Measurements from ENCODE around the gene SPX.

The SPX gene

DNA sequence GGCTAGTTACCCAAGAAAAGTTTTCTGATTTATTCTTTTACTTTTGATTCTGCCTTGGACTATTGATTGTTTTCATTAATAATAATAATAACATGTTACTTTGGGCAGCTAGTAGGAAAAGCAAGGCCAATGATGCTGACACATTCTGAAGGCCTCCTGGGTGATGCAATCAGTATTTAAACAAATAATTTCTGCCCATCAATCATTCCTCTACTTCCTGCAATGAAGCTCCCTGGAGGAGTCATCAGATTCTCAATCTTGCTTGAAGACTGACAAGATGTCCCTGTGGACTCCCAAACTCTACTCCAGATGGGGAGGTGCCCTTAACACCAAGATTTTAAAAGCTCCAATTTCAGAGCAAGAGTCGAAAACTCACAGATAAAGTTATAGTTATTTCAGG, at the start of gene SPX:
Gene SPX (plus strand): TSS at position 244 of the 400 bp plus-strand sequence. CDS start 177 bp downstream, outside the sequence.
- no peak for DNase-seq (ENCODE audit: low spot score)

GRCh38 chr12:21476949-21477348, 49.1 kb upstream of the SPX start:
- DNase-seq (ENCODE audit: low spot score), result no peak

- no peak for DNase-seq (ENCODE audit: low spot score)
Observed at GRCh38 chr12:21478756-21479455, 47.2 kb upstream of the SPX start.

GRCh38 chr12:21483531-21483930, 42.6 kb upstream of the SPX start:
- no peak for DNase-seq (ENCODE audit: low spot score)

GRCh38 chr12:21485998-21486397, 40.1 kb upstream of the SPX start:
- no peak for DNase-seq (ENCODE audit: low spot score)

DNA sequence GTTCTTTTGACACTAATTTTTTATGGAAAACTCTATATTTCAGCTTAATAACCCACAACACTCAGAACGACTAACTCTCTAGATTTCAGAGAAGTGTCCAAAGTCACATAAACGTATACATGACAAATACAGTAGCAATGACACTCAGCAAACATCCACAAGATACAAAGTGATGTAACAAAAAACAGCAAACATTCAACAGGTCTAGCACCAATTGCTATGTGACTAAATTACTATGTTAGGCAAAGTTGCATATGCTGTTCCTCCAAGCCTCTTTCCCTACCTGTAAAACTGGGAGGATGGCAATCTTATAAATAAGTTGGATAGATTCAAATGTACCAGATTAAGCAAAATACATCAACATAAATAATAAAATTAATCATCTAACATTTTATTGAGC, 26.3 kb upstream of the SPX start:
- no peak for DNase-seq (ENCODE audit: low spot score)

GRCh38 chr12:21500786-21501257, 25.3 kb upstream of the SPX start:
- no peak for DNase-seq (ENCODE audit: low spot score)

DNA sequence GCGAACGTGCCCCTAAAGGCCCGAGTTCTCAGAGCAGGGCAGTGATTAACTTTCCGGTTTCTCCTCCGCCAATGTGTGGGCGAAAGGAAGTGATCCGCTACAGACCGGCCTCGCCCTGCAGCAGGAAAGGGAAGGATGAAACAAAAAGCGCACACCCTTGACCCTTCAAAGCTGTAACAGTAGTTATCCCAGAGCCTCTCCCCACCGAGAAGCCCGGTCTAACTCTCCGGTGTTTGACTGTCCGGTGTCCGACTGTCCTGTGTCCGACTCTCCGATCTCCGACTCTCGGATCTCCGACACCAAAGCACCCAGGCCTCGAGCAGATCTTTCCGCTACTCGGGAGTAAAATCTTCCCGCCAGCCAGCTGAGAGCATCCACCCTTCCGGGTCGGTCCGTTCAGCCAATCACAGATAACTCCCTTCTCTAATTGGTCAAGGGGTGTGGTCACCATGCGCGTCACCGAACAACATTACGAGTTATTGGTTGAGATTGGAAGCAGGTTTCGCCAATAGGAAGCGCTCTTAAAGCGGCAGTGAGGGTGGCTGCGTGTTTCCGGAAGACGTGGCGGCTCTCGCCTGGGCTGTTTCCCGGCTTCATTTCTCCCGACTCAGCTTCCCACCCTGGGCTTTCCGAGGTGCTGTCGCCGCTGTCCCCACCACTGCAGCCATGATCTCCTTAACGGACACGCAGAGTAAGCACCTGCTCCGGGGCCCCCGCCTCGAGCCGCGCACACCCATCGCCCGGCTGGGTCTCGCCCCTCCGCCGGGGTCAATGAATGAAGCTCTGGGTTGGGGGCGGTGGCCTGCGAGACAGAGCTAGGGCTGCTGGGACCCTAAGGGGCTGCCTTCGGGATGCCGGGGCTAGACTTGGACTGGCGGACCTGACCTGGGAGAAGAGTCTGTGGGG, 24.6 kb upstream of the SPX start, which contains the start of the genes GOLT1B and RECQL:
Gene GOLT1B (plus strand): TSS at position 532 of the 906 bp plus-strand sequence. CDS start 135 bp downstream, at position 667.
Gene RECQL (minus strand): TSS at position 378 of the 906 bp plus-strand sequence. CDS start 2,065 bp downstream, outside the sequence.
- peak; percentile 97 for DNase-seq (ENCODE audit: low spot score)

GRCh38 chr12:21502164-21502496, 24.0 kb upstream of the SPX start:
- no peak for DNase-seq (ENCODE audit: low spot score)

DNA sequence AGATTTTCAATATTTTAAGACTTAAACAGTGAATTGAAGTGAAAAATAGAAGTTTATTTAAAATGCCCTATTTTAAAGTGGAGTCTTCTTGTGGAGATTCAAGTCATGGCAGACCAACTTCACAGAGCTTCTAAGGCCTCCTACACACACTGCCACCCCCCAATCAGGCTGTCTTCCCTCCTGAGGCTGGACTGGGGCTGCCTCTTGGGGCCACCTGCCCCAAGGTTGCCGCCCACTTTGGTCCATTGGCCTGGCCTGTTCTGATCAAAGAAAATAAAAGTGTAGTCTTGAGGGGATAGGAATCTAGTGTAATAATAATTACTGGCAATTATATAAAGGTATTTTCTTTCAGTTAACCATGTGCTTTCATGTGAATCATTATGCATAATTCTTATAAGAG, 23.2 kb upstream of the SPX start:
- no peak for DNase-seq (ENCODE audit: low spot score)

- DNase-seq (ENCODE audit: low spot score), result no peak
Observed at GRCh38 chr12:21505888-21506287, 20.2 kb upstream of the SPX start.

DNA sequence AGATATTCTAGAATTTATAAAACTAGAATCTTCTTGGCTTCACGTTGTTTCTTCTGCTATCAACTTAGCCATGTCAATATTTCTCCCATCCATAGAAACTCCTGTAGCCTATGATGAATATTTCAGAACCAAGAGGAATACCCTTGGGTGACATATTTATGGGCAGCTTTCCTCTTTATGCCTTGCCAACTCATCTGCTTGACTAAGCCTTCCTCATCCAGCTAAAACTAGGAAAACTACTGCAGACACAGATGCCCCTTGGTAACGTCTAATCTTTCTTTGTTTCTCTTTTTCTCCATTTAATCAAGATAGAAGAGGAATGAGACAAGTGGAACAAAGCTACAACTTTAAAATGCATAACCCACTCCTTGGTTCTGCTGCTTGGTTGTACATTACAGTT, 18.2 kb upstream of the SPX start:
- DNase-seq (ENCODE audit: low spot score), result no peak

DNA sequence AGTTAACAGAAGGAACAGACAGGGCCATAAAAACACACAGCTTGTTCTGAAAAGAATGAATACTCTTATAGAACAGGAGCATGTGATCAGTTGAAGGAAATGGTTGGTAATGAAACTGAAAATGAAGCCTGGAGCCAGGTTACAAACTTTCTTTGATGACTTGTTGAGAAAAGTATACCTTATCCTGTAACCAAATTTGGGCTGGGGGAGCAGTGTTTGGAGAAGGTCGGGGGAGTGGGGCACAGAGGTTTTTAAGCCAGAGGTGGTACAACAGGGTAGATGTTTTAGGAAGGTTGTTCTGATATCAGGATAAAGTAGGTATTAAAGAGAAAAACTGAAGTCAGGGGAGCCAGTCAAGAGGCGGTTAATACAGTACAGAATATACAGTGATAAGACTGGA, 16.3 kb upstream of the SPX start:
- no peak for DNase-seq (ENCODE audit: low spot score)

- DNase-seq (ENCODE audit: low spot score), result no peak
Observed at GRCh38 chr12:21516281-21516680, 9.8 kb upstream of the SPX start.

DNA sequence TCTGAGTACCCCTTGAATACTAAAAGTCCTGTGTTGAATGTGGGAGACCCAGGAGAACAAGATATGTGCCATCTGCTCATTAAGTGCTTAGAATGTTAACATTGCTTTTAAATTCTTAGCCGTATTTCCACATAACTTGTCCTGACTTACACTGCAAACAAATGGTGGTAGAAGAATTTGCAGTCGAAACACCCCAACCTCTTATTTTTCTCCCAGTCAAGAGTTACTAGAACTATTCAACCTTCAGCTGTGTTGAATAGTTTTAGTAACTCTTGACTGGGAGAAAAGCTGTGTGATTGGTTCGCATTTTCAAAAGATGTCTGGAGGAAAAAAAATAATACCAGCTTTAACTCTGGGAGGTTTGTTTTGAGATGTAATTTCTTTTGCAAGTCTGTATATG, 7.6 kb upstream of the SPX start:
- no peak for DNase-seq (ENCODE audit: low spot score)

DNA sequence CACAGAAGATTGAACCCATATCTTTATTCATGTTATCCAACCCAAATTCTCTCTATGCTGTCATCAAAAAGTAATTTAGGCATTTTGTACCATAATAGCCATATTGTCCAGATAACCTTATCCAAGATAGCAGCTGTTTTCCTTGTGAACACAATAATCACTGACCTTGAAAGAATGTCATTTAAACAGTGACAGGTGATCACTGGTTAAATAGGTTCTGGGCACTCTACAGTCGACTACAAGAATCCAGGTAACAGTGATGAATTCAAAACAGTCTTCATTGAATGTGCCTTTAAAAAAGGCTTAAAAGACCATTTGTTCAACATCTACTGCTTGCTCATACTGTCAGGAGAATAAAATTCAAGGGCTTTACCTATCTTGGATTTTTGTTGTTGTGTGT, 4.6 kb upstream of the SPX start:
- DNase-seq (ENCODE audit: low spot score), result no peak

DNA sequence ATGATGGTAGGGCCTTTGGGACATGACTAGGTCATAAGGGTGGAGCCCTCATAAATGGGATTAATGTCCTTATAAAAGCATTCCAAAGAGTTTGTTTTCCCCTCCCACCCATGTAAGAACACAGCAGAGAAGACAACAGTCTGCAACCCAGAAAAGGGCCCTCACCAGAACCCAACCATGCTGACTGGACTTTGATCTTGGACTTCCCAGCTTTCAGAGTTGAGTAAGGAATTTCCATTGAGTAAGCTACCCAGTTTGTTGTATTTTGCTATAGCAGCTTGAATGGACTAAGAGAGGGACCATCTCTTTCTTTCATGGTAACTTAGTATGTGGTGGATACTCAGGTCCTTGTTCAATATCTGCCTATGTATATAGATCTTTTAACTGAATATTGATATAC, 2.9 kb upstream of the SPX start:
- no peak for DNase-seq (ENCODE audit: low spot score)

DNA sequence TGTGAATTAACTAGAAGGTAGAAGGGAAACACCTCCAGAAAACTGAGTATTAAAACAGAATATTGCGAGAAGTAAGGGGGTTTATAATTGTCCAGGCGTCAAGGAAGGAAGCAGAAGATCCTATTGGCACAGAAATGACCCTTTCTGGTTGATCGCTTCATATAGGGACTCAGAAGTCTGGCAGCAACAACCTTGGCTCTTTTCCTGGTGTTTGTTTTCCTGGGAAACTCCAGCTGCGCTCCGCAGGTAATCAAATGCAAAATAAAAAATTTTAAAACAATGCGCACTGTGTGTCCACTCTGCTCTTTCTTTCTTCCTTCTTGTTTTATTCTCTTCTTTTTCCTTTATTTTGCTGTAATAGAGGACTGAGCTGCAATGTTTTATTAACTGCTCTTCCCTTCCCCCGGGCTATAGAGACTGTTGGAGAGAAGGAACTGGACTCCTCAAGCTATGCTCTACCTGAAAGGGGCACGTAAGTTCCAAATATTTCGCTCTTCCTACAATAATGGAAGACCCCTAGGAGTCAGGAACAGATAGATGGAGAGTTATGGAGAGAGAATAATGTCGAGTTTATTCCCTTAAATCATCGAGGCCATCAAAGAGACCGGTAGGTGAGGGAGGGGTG, 737 bp downstream of the SPX start:
- no peak for DNase-seq (ENCODE audit: low spot score)

DNA sequence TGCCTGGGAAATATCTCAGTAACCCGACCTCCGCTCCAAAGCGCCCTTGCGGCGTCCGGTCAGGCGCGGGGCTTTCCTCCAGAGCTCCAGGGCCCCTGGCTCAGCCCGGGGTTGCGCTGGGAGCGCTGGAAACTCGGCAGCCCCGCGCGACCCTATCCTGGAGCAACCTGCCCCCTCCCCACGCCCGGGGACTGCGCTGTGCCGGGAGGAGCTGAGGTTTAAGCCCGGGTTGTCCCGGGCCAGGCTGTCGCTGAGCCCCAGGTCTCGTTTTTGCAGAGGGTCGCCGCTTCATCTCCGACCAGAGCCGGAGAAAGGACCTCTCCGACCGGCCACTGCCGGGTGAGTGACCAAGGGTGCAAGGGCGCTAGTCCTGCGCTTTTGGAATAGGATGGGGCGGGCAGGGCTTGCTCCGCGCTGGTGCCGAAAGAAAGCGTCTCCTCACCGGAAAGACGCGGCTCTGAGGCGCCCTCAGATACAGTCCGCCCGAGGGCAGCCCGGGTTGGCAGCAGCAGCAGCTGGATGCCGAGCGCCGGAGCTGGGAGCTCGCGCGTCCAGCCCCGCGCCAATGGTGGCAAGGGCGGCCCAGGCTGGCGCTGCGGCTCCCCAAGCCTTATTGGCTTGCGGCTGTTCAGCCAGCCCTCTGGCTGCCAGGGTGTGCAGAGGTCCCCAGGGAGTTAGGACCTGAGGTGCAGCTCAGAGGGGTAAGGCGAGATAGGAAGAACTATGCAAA, 1.5 kb downstream of the SPX start:
- DNase-seq (ENCODE audit: low spot score), result no peak

- no peak for DNase-seq (ENCODE audit: low spot score)
Observed at GRCh38 chr12:21528953-21529352, 2.9 kb downstream of the SPX start.

DNA sequence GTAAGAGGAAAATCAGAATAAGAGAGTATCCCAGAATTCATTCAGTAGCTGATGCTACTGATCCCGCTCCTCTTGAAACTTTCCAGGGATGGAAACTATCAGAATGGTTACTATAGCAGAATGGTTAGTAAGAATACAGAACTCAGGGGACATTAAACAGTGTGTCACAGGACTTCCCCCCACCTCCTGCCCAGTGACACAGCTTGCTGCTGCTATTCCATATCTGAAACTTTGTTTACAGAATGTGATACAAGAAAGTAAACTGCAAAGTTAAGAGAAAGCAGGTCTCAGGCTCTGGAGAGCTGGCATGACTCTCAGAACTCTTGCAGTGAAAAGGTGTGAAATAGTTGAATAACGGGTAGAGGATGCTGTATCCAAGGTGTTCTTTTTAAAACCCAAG, 3.4 kb downstream of the SPX start:
- DNase-seq (ENCODE audit: low spot score), result no peak

DNA sequence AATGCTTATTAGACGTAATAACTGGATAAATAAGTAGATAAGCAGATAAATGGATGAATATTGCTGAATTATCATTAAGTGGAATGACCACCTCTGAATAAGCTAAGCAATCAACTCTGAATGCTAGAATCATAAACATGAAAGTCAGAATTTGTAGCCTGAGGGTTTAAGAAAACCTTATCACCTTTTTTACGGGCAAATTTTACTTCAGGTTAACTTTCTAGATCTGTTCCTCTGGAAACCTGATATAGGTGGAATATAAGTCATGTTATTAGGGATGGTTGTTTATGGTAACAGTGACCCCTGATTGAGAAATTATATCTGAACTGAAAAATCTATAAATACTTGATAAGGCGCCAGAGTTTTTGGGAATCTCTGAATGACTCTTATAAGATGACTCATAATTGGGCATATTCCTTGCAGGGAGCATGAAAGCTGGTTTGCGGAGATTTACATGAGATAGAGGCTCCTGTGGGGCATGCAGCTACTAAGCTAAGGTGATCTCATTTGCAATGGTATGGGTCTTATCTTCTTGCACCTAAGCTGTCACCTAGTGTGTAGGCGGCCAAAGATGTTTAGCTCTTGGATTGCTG, 12.1 kb downstream of the SPX start:
- DNase-seq (ENCODE audit: low spot score), result no peak
